BJ (cell line): ENCODE measurements around the gene GADD45B. TPM values are rescaled to one million over a fixed set of nuclear protein-coding genes. Genes with fewer than 3 reads are reported as not detected.
A peak's percentile ranks its signal among the peaks of the same experiment; 100 is the strongest.

Experiments
- CTCF ChIA-PET: fragments of 350-600 bp; formaldehyde crosslinking; extraction: SDS; loops from one replicate; lab custom pipeline; 2021; ENCODE audit warnings: antibody characterized with exemption, inconsistent platforms; lab: Yijun Ruan, JAX
- POLR2A ChIA-PET: fragments of 300-600 bp; sonication (Branson Sonifier 250); formaldehyde crosslinking; extraction: SDS; loops from one replicate; lab custom pipeline; 2021; ENCODE audit warnings: antibody characterized with exemption; lab: Charles Lee
- DNase-seq: peaks from one replicate; pipeline ENCODE4 v3.0.0-alpha.2; 2011; ENCODE audit warnings: low read depth
- H3K27me3 ChIP-seq: 2 replicates; pipeline ENCODE4 v1.6.0; 2011; ENCODE audit warnings: low read length; ENCODE audit not compliant: control insufficient read depth, insufficient read depth
- H3K36me3 ChIP-seq: 2 replicates; pipeline ENCODE4 v1.5.1; 2011; ENCODE audit warnings: low read length; ENCODE audit not compliant: control insufficient read depth, insufficient read depth
- H3K4me3 ChIP-seq: 2 replicates; pipeline ENCODE4 v1.5.1; 2011; ENCODE audit warnings: low read depth, mild to moderate bottlenecking, control low read depth, low read length
- polyA plus RNA-seq: library from polyadenylated mRNA; depleted of rRNA; stranded (reverse); fragments of >200 nt; gene quantifications from 2 replicates; pipeline ENCODE4 v1.2.3, GENCODE V29; 2011
- TF ChIP-seq, protein P1 (sequence below): IDR thresholded peaks from 2 replicates; pipeline ENCODE4 v1.5.1; 2011; ENCODE audit warnings: low read depth, mild to moderate bottlenecking, control low read depth, inconsistent platforms, low read length, moderate library complexity; ENCODE audit not compliant: insufficient read depth

The GADD45B gene
- polyA plus RNA-seq, 1 experiment = 69.8 TPM

DNA sequence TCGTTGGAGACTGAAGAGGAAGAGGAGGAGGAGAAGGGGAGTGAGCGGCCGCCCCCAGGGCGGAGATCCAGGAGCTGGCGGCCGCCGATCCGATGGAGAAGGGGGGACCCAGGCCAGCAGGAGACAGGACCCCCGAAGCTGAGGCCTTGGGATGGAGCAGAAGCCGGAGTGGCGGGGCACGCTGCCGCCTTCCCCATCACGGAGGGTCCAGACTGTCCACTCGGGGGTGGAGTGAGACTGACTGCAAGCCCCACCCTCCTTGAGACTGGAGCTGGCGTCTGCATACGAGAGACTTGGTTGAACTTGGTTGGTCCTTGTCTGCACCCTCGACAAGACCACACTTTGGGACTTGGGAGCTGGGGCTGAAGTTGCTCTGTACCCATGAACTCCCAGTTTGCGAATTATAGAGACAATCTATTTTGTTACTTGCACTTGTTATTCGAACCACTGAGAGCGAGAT is 1.8 kb downstream of the GADD45B start:
- peaks cover 8% of the 10 kb centered on the region for H3K36me3 ChIP-seq
- DNase-seq = no peak
- ChIA-PET CTCF (interaction anchor here (0.6 to 4.2 kb wide), 9 partner anchors 46 to 156 kb away, joined by 3 to 65 read pairs (median 4); no protein-coding TSS in a partner anchor), POLR2A (interaction anchor here (0.7 to 1.3 kb wide), 5 partner anchors 14 to 568 kb away, joined by 3 to 6 read pairs (median 3); no protein-coding TSS in a partner anchor)
- TF ChIP-seq, protein P1, sequence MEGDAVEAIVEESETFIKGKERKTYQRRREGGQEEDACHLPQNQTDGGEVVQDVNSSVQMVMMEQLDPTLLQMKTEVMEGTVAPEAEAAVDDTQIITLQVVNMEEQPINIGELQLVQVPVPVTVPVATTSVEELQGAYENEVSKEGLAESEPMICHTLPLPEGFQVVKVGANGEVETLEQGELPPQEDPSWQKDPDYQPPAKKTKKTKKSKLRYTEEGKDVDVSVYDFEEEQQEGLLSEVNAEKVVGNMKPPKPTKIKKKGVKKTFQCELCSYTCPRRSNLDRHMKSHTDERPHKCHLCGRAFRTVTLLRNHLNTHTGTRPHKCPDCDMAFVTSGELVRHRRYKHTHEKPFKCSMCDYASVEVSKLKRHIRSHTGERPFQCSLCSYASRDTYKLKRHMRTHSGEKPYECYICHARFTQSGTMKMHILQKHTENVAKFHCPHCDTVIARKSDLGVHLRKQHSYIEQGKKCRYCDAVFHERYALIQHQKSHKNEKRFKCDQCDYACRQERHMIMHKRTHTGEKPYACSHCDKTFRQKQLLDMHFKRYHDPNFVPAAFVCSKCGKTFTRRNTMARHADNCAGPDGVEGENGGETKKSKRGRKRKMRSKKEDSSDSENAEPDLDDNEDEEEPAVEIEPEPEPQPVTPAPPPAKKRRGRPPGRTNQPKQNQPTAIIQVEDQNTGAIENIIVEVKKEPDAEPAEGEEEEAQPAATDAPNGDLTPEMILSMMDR = no peak
- no peaks in the 10 kb centered on the region for H3K27me3 ChIP-seq
- H3K4me3 ChIP-seq = peak overlapping the region; percentile 70

DNA sequence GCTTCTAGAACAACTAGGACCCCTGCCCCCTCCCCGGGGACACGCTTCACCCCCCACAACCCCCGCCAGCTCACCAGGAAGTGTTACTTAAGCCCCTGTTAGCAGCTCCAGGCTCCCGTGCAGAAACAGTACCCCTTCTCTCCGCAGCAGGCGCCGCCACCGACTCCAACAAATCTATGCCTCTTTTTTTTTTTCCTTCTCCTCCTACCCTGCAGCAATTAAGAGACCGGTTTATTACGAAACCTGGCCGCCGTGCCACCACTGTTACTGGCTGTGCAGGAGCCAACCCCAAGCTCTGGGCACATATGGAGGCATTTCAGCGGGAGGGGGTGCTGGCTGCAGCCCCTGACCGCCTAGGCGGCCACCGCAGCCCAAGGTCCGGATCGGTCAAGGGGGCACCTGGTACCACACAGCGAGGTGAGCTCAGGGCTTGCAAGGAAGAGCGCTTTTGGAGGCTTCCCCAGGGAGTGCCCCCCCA is 2.4 kb downstream of the GADD45B start:
- TF ChIP-seq, protein P1 = 0 out of 2 replicates have a peak, but pooled peaks have one; percentile 10
- CTCF ChIA-PET = interaction anchor here (0.6 to 4.2 kb wide), 8 partner anchors 45 to 156 kb away, joined by 3 to 65 read pairs (median 10); no protein-coding TSS in a partner anchor
- Histone ChIP-seq H3K4me3 (peak overlapping the region; percentile 70), H3K27me3 (no peaks in the 10 kb centered on the region), H3K36me3 (peaks cover 8% of the 10 kb centered on the region)
- POLR2A ChIA-PET = interaction anchor here (0.7 to 1.3 kb wide), 5 partner anchors 15 to 568 kb away, joined by 3 to 6 read pairs (median 3); no protein-coding TSS in a partner anchor
- no peak for DNase-seq

DNA sequence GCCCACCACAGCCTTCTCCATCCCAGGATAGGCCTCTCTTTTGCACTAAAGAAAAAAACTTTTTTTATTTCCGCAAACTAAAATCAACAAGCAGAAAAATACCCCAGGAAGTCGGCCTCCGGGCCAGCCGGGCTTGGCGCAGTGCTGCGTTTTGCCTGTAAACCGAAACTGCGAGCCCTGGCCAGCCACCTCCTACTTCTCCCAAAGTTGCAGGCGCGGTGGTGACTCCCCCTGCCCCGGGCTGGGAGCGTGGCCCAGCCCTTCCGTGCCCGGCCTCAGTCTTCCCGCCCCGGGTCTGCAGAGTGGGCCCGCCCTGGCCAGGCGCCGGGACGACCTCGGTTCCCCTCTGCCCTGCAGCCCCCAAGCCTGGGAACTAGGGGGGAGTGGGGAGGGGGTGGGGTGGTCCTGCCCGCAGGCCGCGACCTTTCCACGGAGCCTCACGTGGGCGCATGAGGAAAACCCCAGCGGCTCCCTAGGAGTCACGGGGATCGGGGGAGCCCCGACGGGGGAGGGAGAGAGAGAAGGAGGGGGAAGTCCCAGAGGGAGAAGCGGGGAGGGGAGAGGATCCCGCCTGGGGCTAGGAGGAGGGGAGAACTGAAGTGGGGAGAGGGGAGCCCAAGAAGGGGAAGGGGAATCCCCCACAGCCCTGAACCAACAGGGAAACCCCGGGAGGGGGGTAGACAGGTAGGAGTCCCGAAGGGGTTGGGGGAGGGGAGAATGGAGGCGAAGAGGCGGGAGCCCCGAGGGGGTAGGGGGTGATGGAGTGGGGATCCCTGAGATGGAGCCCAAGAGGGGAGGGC is 3.0 kb downstream of the GADD45B start:
- TF ChIP-seq, protein P1 = no peak
- ChIA-PET CTCF (interaction anchor here (1.2 to 4.2 kb wide), 7 partner anchors 45 to 158 kb away, joined by 3 to 65 read pairs (median 16); no protein-coding TSS in a partner anchor), POLR2A (interaction anchor here (0.7 to 1.3 kb wide), 3 partner anchors 65 to 567 kb away, joined by 3 to 6 read pairs (median 4); no protein-coding TSS in a partner anchor)
- Histone ChIP-seq H3K4me3 (peak overlapping the region; percentile 70), H3K36me3 (peaks cover 8% of the 10 kb centered on the region), H3K27me3 (no peaks in the 10 kb centered on the region)
- no peak for DNase-seq

DNA sequence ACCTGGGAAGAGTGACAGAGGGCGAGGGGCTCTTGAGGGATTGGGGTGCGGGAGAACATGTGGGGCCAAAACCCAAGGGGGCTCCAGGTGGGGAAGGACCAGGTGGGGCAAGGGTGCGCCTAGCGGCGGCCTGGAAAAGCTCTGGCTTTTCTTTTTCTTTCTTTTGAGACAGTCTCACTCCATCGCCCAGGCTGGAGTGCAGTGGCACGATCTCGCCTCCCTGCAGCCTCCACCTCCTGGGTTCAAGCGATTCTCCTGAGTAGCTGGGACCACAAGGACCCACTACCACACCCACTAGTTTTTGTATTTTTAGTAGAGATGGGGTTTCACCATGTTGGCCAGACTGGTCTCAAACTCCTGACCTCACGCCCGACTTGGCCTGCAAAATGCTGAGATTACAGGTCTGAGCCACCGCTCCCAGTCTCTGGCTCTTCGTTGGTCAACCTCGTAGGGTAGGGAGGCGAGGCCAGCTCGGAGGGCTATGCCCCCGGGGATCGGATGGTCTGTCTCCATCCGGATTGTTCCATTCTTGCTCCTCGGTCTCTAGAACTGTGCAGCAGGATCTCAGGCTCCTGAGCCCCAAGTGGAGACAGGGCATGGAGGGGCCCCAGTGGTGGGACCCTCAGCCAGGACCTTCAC is 3.7 kb downstream of the GADD45B start:
- TF ChIP-seq, protein P1 = no peak
- CTCF ChIA-PET = interaction anchor here (1.2 to 2.7 kb wide), 5 partner anchors 61 to 158 kb away, joined by 3 to 9 read pairs (median 5); no protein-coding TSS in a partner anchor
- POLR2A ChIA-PET = interaction anchor here (0.6 to 0.8 kb wide), 3 partner anchors 50 to 120 kb away, joined by 3 read pairs; no protein-coding TSS in a partner anchor
- no peak for DNase-seq
- Histone ChIP-seq H3K27me3 (no peaks in the 10 kb centered on the region), H3K4me3 (no peak overlapping the region; the same call in 1 of the 2 replicates), H3K36me3 (peaks cover 8% of the 10 kb centered on the region)
